Hematopoietic multipotent progenitor cell treated with erythropoietin and hydrocortisone succinate and interleukin-3 and kit ligand, for 8 days (in vitro differentiated cells): ENCODE measurements around the gene EIF4A3.

Experiments
- DNase-seq: peaks from one replicate; pipeline ENCODE4 v3.0.0-alpha.2; 2015

The EIF4A3 gene

DNA sequence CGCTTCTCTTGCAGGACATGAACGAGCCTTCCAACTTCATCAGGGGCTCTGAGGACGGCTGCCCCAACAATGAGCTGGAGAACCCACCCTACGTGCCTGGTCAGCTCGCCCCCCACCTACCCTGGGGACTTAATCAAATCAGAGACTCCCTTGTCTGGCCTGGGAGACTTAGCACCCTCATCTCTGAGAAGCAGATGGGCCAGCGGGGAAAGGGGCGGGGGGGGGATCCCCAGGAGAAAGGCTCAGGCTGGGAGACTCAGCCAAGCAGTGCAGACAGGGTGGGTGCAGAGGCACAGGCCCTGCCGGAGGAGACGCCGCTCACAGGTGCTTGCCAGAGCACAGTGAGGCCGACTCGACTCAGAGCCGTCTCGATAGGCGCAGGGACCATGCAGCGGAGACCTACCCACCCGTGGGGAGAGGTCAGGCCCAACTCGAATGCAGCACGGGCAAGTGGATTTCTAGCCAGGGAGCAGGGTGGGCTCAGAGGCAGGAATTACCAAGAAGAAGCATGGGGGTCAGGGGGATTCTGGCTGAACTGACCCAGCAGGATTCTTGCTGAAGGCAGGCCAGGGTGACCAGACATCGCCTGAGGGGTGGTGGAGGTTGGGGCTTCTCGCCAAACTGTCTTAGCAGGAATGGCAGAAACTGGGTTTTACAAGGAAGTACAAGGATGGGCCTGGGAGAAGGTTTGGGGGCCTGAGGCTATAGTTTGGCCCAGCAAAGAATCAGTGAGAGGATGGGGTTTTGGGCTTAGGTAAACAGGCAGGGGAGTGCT is 35.8 kb downstream of the EIF4A3 start:
- DNase-seq, result no peak

DNA sequence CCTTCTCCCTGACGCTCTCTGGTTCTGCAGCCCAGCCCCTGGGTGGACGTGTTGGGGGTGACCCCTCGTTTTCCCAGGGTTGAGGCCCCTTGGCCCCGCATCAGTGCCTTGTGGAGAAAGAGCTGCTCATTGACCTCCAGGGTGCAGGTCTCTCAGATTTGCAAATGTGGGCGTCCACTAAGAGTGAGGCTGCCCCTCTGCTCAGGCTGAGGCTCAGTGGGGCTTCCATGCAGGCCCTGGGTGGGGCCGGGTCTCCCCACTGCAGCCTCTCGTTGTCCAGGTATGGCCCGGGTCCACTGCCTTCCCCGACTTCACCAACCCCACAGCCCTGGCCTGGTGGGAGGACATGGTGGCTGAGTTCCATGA is 36.5 kb downstream of the EIF4A3 start:
- DNase-seq, result no peak

DNA sequence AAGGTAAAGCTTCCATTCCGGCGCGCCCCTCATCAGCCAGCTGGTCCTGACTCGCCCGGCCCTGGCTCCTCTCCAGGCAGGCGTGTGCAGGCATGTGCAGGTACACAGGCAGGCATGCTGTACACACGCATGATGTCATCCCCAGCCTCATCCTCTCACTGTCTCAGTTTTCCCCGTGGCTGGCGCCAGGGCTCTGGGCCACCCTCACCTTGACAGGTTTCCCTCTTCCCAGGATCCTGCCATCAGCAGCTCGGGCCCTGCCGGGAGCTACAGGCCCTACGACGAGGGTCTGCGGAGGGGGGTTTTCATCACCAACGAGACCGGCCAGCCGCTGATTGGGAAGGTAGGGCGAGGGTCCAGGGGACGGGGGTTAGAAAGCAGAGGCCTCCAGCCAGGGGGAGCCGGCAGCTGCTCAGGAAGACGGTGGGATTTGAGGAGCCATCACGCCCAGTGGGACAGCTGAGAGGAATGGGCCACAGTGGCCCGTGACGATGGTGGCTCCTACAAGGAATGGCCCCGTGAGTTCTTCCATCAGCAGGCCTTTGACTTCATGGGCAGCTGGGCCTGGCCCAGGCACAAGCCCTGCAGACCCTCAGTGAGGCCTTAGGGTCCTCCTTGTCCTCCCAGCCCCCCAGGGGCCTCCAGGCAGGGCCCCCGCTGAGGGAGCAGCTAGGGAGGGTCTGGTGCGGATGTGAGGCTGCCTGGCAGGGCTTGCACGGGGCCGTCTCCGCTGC is 37.0 kb downstream of the EIF4A3 start:
- DNase-seq, result no peak

DNA sequence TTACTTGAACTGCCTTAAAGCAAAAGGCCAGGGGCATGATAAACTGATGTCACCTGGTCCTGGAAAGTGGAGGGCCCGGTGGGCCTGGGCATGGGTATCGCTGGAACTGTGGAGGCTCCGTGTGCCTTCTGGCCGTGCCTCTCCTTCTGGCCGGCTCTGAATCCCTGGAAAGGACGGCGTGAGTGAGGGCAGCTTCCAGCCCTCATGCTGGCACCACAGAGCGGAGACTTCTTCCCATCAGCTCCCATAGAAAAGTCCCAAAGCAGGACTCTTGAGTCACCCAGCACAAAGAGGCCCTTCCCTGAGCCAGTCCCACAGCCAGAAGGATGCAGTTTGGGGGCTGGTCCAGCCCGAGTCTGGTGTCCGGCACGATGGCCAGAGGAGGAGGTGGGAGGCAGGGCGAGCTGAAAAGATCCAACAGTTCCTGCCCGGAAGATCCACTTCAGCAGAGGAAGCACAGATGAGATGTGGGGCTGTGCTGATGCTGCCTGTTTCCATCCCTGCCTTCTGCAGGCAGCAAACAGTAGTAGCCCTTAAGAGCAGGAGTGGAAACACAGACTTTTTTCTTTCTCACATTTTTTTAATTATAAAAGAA is 37.8 kb downstream of the EIF4A3 start:
- DNase-seq, result no peak

DNA sequence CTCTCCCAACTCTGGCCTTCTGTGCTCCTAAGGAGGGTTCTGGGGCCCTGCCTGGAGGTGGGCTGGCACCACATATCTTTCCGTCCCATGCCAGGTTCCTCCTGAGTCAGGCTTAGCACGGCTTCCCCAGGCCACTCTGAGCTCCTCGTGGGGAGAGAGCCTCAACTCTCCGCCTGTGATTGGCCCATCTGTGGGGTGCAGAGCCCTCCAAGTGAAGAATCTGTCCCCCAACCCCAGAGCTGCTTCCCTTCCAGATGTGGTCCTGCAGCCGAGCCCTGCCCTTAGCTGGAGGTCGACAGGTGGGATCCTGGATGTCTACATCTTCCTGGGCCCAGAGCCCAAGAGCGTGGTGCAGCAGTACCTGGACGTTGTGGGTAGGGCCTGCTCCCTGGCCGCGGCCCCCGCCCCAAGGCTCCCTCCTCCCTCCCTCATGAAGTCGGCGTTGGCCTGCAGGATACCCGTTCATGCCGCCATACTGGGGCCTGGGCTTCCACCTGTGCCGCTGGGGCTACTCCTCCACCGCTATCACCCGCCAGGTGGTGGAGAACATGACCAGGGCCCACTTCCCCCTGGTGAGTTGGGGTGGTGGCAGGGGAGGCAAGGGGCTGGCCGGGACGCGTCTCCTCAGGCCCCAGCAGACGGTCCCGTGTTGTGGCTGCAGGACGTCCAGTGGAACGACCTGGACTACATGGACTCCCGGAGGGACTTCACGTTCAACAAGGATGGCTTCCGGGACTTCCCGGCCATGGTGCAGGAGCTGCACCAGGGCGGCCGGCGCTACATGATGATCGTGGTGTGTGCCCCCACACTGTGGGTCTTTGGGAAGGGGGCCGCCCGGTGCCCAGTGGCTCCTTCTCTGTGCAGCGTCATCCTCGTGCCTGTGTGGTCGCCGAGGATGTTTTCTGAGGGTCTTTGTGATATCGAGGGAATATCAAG is 38.6 kb downstream of the EIF4A3 start:
- DNase-seq, result no peak

DNA sequence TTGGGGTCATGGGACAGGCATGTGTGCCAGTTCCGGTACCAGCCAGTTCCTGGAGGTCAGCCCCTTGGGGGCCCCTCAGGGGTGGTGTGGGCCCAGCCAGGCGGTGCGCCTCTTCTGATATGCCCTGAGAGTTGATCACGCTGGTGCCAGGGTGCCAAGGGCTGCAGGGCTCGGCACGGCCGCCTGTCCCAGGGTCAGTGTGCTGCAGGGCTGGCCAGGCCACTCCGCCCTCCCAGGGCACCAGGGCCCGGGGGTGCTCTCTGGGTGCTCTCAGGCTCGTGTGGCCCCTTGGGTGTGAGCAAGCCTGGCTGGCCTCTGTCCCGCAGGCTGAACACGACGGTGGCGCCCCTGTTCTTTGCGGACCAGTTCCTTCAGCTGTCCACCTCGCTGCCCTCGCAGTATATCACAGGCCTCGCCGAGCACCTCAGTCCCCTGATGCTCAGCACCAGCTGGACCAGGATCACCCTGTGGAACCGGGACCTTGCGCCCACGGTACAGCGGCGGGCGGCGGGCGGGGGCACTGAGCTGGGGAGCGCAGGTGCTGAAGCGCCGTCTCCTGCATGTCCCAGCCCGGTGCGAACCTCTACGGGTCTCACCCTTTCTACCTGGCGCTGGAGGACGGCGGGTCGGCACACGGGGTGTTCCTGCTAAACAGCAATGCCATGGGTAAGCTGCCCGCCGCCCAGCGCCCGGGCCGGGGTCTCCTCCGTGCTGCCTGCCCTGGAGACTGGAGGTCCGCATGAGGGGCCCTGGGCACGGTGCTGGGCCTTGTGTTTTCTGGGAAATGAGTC is 39.5 kb downstream of the EIF4A3 start:
- DNase-seq, result no peak

DNA sequence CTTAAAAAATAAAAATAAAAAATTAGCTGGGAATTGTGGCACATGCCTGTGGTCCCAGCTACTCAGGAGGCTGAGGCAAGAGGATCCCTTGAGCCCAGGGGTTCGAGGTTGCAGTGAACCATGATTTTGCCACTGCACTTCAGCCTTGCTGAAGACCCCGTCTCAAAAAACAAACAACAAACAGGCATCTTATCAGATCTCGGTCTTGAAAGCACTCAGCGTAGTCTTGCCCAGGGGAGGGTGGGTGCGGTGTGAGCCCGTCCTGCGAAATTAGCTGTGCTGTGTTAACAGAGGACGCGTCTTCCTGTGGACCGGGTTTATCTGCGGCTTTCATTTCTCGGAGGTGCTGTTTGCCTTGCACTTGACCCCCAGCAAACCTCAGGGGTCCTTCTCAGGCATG is 40.2 kb downstream of the EIF4A3 start:
- no peak for DNase-seq

DNA sequence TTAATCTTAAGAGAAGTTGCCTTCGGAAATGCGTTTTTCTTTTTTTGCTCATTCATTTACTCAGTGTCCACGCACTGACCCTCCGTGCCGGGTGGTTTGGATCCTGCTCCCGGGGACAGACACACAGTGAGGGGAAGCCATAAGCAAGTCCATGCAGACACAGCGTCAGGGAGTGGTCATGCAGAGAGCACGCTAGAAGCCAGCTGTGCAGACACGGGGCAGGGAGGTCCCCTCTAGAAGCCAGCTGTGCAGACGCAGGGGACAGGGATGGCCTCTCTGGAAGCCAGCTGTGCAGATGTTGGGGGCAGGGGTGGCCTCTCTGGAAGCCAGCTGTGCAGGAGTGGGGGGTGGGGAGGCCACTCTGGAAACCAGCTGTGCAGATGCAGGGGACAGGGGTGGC is 40.8 kb downstream of the EIF4A3 start:
- DNase-seq, result no peak

DNA sequence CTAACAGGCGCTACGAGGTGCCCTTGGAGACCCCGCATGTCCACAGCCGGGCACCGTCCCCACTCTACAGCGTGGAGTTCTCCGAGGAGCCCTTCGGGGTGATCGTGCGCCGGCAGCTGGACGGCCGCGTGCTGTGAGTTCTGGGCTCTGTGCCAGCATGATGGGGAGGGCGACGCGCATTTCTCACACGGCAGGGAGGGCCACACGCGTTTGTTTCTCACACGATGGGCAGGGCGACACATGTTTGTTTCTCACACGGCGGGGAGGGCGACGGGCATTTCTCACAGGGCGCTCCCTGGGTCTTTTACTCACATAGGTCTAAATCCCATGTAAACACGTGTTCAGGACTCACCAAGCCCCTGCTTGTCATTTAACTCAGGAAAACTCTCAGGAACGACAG is 41.2 kb downstream of the EIF4A3 start:
- no peak for DNase-seq

DNA sequence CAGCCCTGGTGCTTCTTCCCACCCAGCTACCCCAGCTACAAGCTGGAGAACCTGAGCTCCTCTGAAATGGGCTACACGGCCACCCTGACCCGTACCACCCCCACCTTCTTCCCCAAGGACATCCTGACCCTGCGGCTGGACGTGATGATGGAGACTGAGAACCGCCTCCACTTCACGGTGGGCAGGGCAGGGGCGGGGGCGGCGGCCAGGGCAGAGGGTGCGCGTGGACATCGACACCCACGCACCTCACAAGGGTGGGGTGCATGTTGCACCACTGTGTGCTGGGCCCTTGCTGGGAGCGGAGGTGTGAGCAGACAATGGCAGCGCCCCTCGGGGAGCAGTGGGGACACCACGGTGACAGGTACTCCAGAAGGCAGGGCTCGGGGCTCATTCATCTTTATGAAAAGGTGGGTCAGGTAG is 42.0 kb downstream of the EIF4A3 start:
- no peak for DNase-seq

DNA sequence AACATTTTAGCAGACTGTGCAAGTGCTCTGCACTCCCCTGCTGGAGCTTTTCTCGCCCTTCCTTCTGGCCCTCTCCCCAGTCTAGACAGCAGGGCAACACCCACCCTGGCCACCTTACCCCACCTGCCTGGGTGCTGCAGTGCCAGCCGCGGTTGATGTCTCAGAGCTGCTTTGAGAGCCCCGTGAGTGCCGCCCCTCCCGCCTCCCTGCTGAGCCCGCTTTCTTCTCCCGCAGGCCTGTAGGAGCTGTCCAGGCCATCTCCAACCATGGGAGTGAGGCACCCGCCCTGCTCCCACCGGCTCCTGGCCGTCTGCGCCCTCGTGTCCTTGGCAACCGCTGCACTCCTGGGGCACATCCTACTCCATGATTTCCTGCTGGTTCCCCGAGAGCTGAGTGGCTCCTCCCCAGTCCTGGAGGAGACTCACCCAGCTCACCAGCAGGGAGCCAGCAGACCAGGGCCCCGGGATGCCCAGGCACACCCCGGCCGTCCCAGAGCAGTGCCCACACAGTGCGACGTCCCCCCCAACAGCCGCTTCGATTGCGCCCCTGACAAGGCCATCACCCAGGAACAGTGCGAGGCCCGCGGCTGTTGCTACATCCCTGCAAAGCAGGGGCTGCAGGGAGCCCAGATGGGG is 42.5 kb downstream of the EIF4A3 start:
- DNase-seq, result no peak

DNA sequence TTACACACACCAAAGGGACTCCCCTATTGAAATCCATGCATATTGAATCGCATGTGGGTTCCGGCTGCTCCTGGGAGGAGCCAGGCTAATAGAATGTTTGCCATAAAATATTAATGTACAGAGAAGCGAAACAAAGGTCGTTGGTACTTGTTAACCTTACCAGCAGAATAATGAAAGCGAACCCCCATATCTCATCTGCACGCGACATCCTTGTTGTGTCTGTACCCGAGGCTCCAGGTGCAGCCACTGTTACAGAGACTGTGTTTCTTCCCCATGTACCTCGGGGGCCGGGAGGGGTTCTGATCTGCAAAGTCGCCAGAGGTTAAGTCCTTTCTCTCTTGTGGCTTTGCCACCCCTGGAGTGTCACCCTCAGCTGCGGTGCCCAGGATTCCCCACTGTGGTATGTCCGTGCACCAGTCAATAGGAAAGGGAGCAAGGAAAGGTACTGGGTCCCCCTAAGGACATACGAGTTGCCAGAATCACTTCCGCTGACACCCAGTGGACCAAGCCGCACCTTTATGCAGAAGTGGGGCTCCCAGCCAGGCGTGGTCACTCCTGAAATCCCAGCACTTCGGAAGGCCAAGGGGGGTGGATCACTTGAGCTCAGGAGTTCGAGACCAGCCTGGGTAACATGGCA is 43.4 kb downstream of the EIF4A3 start:
- DNase-seq, result no peak

DNA sequence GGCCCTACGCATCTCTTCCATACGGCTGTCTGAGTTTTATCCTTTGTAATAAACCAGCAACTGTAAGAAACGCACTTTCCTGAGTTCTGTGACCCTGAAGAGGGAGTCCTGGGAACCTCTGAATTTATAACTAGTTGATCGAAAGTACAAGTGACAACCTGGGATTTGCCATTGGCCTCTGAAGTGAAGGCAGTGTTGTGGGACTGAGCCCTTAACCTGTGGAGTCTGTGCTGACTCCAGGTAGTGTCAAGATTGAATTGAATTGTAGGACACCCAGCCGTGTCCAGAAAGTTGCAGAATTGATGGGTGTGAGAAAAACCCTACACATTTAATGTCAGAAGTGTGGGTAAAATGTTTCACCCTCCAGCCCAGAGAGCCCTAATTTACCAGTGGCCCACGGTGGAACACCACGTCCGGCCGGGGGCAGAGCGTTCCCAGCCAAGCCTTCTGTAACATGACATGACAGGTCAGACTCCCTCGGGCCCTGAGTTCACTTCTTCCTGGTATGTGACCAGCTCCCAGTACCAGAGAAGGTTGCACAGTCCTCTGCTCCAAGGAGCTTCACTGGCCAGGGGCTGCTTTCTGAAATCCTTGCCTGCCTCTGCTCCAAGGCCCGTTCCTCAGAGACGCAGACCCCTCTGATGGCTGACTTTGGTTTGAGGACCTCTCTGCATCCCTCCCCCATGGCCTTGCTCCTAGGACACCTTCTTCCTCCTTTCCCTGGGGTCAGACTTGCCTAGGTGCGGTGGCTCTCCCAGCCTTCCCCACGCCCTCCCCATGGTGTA is 44.1 kb downstream of the EIF4A3 start:
- DNase-seq, result no peak

DNA sequence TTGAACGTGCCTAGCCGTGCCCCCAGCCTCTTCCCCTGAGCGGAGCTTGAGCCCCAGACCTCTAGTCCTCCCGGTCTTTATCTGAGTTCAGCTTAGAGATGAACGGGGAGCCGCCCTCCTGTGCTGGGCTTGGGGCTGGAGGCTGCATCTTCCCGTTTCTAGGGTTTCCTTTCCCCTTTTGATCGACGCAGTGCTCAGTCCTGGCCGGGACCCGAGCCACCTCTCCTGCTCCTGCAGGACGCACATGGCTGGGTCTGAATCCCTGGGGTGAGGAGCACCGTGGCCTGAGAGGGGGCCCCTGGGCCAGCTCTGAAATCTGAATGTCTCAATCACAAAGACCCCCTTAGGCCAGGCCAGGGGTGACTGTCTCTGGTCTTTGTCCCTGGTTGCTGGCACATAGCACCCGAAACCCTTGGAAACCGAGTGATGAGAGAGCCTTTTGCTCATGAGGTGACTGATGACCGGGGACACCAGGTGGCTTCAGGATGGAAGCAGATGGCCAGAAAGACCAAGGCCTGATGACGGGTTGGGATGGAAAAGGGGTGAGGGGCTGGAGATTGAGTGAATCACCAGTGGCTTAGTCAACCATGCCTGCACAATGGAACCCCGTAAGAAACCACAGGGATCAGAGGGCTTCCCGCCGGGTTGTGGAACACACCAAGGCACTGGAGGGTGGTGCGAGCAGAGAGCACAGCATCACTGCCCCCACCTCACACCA is 44.8 kb downstream of the EIF4A3 start:
- peak; percentile 46 for DNase-seq

DNA sequence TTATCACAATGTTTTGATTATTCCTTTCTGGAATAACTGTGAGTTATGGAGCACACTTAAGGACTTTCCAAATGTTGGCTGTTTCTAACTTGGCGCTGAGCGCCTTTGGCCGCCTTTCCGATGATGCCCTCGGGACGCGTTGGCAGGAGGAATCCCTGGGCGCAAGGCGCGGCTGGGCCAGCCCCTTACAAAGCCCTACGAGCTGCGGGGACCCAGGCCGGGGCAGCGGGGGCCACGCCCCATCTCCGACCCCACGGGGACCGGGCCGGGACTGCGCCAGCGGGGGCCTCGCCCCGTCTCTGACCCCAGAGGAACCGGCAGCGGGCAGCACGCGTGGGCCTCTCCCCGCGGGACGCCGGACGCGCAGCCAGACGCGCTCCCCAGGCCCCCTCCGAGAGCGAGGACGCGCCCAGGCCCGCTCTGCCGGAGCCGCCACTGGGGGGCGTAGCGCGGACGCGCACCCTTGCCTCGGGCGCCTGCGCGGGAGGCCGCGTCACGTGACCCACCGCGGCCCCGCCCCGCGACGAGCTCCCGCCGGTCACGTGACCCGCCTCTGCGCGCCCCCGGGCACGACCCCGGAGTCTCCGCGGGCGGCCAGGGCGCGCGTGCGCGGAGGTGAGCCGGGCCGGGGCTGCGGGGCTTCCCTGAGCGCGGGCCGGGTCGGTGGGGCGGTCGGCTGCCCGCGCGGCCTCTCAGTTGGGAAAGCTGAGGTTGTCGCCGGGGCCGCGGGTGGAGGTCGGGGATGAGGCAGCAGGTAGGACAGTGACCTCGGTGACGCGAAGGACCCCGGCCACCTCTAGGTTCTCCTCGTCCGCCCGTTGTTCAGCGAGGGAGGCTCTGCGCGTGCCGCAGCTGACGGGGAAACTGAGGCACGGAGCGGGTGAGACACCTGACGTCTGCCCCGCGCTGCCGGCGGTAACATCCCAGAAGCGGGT is 45.6 kb downstream of the EIF4A3 start, which contains the start of gene GAA:
GAA (plus strand) TSS at position 571 of the 935 bp plus-strand sequence. CDS start 3,006 bp downstream, outside the sequence.
- DNase-seq, result peak; percentile 80

DNA sequence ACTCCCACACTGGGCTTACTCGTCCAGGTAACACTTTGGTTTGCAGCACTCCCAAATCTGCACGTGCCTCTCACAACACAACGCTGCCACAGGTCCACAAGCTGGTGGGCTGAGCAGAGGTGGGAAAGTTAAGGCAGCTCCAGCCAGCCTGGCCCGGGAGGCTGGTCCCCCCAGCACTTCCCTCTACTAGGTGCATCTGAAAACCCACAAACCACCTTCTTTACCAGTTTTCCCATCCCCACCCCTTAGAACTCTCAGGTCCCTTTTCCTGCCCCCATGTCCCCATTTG is 46.9 kb downstream of the EIF4A3 start:
- no peak for DNase-seq

DNA sequence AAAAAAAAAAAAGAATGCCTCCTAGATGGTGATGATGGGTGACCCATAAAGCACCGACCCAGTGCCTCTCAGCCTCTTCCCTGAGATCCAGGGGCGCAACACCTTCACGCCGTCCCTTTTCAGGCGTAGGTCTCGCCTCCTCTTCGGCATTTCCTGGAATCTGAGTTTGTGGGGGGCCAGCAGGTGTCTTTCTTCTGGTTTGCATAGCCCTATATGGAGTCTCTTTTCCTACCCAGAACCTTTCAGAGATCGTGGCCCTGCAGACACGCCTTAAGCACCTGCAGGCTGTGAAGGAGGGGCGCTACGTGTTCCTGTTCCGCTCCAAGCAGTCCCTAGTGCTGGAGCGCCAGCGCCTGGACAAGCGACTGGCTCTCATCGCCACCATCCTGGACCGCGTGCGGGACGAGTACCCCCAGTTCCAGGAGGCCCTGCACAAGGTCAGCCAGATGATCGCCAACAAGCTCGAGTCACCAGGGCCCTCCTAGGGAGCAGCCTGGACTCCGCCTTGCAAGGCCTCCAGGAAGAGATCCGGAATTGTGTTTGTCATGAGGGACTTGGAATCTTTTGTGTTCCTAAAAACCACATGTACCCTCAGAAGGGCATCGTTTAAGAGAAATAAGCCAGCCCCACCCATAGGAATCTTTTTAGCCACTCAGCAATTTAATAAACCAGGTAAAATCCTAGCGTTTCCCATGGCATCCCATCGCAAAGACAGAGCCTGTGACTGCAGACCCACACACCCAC is 47.5 kb downstream of the EIF4A3 start:
- DNase-seq, result no peak
